ENCODE results near the gene ATP6V0E1.
A peak's percentile ranks its signal among the peaks of the same experiment; 100 is the strongest.
"Not testable (repeated sequence)": the region's sequence is repeated elsewhere in the genome, so short reads cannot be mapped to it uniquely, and the experiment has no call there.

The ATP6V0E1 gene

GRCh38 chr5:173041881-173042762 is 58.6 kb downstream of the ATP6V0E1 start:
- DNase-seq, result no peak

GRCh38 chr5:173042763-173043107 is 59.2 kb downstream of the ATP6V0E1 start:
- no peak for DNase-seq

GRCh38 chr5:173045474-173045873 is 61.9 kb downstream of the ATP6V0E1 start:
- DNase-seq, result no peak

- DNase-seq, result not testable (repeated sequence)
Observed at GRCh38 chr5:173047096-173047837, 63.7 kb downstream of the ATP6V0E1 start.

- DNase-seq, result no peak
Observed at GRCh38 chr5:173047838-173048105, 64.2 kb downstream of the ATP6V0E1 start.

GRCh38 chr5:173050791-173051190 is 67.2 kb downstream of the ATP6V0E1 start:
- DNase-seq, result no peak

GRCh38 chr5:173051746-173052145 is 68.2 kb downstream of the ATP6V0E1 start:
- DNase-seq, result no peak

- DNase-seq, result no peak
Observed at GRCh38 chr5:173053041-173053440, 69.5 kb downstream of the ATP6V0E1 start.

- DNase-seq, result no peak
Observed at GRCh38 chr5:173055042-173055721, 71.6 kb downstream of the ATP6V0E1 start.

GRCh38 chr5:173055722-173055982 is 72.1 kb downstream of the ATP6V0E1 start:
- no peak for DNase-seq

GRCh38 chr5:173055983-173056782 is 72.6 kb downstream of the ATP6V0E1 start, which contains the start of gene CREBRF:
Gene CREBRF, plus strand, starts transcription at chr5:173056352. Its CDS starts 24,424 bp downstream, at chr5:173080776.
- peak; percentile 99 for DNase-seq

- DNase-seq, result no peak
Observed at GRCh38 chr5:173056783-173057061, 73.2 kb downstream of the ATP6V0E1 start.

GRCh38 chr5:173057062-173057924 is 73.7 kb downstream of the ATP6V0E1 start:
- DNase-seq, result peak; percentile 98

GRCh38 chr5:173062141-173062540 is 78.6 kb downstream of the ATP6V0E1 start:
- DNase-seq, result no peak

GRCh38 chr5:173065155-173065554 is 81.6 kb downstream of the ATP6V0E1 start:
- DNase-seq, result no peak

GRCh38 chr5:173069671-173070070 is 86.1 kb downstream of the ATP6V0E1 start:
- no peak for DNase-seq

- DNase-seq, result no peak
Observed at GRCh38 chr5:173075137-173075843, 91.7 kb downstream of the ATP6V0E1 start.

- DNase-seq, result no peak
Observed at GRCh38 chr5:173075970-173076369, 92.4 kb downstream of the ATP6V0E1 start.

- not testable (repeated sequence) for DNase-seq
Observed at GRCh38 chr5:173076471-173076870, 92.9 kb downstream of the ATP6V0E1 start.

- DNase-seq, result no peak
Observed at GRCh38 chr5:173078878-173079277, 95.3 kb downstream of the ATP6V0E1 start.

Measured in activated effector memory CD4-positive, alpha-beta T cell treated with Interleukin-2 at 50 U/mL for 16 hours (primary cell).